ENCODE results near the gene APCDD1L.

GRCh38 chr20:58550275-58551059, 35.3 kb upstream of the APCDD1L start:
- TF ChIP-seq POLR2AphosphoS5 (IDR thresholded peaks at IDR 0.05; ENCODE audit: borderline replicate concordance, low read depth, low read length) = no peak
- TF ChIP-seq EZH2 (IDR thresholded peaks at IDR 0.05) = no peak
- TF ChIP-seq FOXP2 (optimal IDR thresholded peaks at IDR 0.05; ENCODE audit: control extremely low read depth, extremely low read length, insufficient read depth) = no peak
